NCI-H1436 (cell line): ENCODE results near the gene TMEM117.
"Not testable (repeated sequence)": the region's sequence is repeated elsewhere in the genome, so short reads cannot be mapped to it uniquely, and the experiment has no call there.

Source experiments
- DNase-seq: peaks from one replicate; lab custom pipeline; 2025; lab: John Stamatoyannopoulos, UW

TMEM117 gene

DNA sequence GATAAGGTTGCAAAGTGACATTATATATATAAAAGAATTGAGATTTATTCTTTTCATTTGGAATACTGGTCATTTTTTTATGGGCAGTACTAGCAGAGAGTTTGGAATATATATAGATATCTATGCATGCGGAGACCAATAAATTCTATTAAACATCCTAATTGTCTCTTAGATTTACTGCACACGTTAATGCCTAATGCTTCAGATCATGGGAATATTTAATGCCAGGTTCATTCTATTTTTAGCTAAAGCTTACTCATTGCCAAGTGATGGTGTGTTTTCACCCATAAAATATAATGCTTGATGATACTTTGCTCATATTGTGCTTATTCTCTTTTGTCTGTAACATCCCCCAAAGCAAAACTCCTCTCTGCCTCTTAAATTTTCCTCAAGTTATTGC lies 264.4 kb downstream of the TMEM117 start:
- DNase-seq = no peak

DNA sequence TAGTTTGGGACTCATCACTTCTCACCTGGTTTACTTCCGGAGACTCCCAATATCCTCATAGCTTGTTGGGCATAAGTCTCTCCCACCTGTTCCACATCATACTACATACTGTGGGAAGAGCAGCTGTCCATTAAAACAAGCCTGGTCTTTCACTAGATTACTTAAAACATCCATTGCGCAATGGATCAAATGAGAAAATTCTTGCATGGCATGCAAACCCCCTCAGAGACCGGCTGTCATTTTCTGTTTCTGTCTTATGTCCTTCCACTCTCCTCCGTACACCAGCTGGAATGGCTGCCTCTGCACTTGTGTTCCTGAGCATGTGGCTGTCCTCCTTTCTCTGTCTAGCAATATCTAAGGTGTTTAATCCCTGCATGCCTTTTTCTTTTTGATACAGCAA lies 265.6 kb downstream of the TMEM117 start:
- no peak for DNase-seq

DNA sequence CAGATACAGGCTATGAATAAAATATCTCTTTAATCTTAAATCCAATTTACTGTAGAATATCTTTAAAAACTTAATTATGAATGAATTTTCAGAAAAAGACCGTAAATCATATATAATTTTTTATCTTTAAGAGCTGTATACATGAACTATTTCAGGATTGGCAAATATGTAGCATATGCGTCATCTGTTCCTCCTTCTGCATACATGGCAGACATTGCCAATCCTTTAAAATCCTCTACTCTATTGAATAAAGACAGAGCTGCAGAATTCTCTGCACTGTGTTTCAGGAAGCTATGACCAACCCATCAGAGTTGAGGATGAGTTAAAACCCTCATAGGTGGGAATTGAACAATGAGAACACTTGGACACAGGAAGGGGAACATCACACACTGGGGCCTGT lies 279.0 kb downstream of the TMEM117 start:
- DNase-seq = no peak

DNA sequence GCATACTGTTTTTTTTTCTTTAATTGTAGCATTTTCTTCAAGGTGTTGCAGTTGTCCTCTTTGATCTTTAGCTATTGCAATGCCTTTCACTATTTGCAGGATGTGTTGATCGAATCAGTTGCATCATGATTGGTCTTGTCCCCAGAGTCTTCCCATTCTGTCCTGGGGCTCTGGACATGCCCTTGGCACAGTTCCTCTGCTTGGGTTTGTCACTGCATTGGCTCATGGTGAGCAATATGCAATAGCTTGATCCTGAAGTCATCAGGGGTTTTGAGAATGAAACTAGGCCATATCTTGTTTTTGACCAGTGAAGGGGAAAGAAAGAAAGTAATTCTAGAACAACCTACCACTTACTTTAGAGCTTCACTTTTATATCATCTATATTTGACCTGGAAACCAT lies 281.5 kb downstream of the TMEM117 start:
- DNase-seq = no peak

DNA sequence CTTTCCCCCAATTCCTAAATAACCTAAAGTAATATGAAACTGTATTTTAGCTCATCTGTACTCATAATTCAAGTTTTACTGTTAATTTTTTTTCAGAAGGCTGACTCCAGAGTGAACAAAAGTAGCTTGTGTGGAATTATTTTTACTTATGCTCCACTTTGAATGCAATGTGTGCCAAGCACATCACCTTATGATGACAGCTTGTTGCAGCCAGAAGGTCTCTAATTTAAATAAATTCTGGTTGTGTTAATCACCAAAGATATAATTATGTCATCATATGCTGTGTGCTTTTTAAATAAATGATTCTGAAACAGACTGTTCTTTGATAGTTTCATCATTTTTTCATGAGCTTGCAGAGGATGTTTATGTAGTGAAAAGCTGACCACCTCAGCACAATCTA lies 283.1 kb downstream of the TMEM117 start:
- no peak for DNase-seq

DNA sequence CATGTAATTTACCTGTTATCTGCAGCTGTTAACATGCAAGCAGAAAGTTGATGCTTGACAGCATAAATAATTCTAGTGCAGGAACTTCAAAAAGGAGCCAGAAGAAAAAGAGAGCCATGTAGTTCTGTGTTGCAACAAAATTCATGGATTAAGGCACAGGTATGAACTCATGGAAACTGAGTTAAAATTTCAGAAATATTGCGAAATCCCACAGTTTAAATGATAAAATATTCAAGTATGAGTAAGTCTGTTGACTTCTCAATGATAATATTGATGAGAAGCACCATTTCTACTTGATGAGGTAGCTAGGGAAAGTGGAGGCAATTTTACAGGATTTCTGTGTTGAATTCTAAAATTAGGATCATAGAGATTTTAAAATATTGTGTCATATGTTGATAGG lies 290.9 kb downstream of the TMEM117 start:
- DNase-seq = no peak

DNA sequence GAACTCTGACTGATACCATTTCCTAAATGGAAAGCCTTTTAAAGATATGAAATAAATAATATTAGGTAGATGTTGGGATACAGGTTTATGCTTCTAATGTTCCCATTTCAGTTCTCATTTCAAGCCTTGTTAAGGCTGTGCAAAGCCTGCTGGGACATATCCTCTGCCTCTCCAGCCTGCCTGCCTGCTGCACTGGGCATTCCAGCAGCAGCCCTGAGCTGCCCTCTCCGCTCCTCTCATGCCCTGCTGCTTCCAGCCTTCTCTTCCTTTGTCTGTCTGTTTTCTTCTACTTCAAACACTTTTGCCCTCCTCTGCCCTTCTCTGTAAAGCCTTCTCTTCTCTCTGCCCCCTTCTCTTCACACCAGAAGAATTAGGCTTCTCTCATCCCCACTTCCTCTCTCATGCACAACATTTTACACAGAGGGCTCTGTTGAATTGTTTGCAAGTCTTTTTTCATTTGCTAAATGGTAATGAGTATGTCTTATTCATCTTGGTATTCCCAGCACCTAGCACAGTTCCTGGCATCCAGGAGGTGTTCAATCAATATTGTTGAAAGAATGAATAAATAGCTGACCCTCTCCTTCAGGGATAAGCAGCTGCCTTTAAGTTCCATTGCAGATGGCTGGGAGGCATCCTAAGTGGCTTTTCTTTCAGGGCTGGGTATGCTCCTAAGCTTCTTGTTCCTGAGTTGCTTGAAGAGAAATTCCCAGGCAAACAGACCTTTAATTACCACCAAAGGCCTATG lies 292.3 kb downstream of the TMEM117 start:
- no peak for DNase-seq

DNA sequence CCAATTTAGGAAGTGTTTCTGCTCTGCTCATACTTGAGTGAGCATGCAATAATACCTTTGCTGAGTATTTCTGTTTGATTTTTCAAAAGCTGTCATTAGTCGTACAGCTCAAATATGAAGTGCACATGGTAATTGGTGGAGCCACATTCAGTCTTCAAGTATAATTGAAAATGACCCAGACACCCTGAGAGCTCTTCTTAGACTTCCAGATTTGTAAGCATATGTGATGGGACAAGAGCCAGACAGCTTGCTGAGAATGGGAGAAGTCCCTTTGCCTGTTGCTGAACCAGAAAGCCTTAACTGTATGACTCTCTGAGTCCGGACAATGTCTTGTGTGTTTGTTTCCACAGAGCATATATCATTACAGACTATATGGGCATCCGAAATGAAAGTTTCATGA lies 307.3 kb downstream of the TMEM117 start:
- no peak for DNase-seq

DNA sequence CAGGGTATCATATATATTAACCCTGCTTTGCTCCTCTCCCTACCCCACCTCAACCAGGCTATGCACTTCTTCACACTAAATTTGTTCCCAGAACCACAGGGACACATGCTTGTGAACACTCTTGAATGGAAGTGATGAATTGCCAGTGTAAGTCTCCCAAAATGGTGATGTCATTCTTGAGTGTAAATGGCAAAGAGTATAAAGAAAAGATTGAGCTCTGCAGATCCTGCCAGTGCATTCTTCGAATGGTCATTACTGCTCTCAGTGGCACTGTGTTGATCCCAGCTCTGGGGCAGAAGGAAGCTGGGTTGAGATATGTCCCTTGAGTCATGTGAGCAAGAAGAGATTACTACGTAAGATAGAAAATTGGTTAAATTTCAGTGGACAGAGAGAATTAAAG lies 313.1 kb downstream of the TMEM117 start:
- DNase-seq = no peak

DNA sequence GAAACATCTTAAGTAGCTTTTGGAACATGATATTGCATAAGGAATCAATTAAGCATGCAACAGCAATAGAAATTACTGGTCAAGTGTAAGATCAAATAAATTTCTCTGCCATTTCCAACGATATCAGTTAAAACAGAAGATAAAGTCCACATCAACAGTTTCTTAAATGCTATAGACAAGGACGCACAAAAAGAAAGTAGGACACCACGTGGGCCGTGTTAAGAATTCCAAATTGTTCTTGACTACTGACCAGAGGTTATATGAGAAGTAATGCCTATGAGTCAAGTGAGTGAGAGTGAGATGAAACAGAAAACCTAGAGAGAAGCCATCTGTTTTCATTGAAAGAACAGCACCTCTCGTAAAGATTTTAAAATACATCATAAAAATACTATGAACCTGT lies 318.2 kb downstream of the TMEM117 start:
- no peak for DNase-seq

DNA sequence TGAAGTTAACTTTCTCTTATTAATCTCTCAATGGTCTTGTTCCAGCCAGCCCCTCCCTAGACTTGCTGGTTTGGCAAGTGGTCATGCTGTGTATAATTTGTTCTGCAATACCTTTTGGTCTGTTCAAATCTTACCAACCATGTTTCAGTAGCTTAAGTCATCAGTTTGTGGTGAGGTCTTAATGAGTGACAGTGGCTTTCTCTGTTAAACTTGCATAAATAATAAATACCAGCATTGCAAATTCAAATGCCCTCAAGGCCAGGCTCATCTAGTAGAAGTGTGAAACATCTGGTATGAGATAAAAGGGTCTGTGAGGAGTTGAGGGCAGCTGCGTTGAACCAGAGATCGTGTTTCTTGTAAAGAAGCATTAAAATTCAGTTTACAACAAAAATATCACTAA lies 319.5 kb downstream of the TMEM117 start:
- DNase-seq = no peak

DNA sequence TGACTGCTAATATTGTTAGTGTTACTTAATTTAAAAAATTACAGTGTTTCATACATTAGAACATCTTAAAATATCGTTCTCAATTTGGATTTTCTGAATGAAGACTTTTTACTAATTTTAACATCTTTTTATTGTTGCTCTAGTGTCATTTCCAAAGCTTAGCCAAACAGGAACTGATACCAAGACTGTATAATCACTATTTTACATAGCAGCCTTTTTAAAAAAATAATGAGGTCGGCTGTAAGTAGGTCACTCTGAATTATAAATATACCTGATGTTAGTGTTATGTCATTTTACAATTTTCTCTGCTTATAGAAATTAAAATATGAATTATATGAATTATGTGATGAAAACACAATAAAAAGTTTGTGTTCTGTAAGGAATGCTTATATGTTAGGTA lies 321.5 kb downstream of the TMEM117 start:
- no peak for DNase-seq

DNA sequence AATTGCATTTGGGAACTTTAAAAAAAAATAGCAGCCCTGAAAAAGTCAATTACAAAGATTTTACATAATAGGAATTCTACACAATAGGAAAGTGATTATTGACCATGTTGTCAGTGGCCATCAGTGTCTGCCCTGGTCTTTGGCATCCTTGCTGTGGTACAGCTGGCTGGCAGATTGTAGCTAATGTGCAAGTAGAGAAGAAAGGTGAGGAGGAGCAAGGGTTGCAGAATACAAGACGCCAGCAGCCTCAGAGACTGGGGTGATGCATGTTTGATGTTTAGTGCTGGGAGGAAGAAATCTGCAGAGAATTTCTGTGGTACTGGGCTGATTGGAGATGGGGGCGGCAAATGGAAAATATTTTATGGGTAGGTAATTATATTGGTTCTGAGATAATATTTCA lies 322.9 kb downstream of the TMEM117 start:
- no peak for DNase-seq

DNA sequence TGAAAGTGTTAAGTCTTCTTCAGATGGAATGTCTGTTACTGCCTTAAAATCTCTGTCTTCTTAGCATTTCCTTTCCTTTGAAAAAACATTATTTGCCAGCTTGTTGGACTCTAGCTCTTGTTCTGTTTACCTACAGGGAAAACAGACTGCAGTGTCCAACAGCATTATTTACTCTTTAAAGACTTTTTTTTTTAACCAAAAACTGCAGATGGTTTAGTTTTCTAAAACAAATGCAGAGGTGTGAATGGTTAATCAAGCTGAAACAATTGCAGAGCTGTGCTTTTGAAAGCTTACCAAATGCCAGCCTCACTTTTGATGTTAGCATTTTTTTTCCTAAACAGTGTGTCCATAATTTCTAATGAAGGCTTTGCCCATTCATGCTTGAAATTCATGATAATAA lies 323.3 kb downstream of the TMEM117 start:
- no peak for DNase-seq

DNA sequence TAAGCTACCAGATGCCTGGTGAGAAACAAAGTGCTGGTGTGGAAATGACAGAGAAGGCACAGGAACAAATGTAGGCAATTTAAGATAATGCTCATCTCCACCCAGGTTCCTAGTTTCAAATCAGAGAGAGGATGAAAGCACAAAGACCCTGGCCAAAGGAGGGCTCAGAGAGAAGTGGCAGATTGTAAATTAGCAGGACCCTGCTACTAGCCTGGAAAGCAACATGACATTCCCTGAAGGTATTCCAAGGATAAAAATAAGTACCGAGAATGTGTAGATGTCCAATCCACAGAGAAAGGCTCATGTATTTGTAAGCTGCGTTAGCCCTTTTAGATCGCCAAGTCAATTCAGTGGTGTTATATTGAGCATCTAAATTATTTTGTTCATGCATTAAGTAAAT lies 324.0 kb downstream of the TMEM117 start:
- DNase-seq = no peak

DNA sequence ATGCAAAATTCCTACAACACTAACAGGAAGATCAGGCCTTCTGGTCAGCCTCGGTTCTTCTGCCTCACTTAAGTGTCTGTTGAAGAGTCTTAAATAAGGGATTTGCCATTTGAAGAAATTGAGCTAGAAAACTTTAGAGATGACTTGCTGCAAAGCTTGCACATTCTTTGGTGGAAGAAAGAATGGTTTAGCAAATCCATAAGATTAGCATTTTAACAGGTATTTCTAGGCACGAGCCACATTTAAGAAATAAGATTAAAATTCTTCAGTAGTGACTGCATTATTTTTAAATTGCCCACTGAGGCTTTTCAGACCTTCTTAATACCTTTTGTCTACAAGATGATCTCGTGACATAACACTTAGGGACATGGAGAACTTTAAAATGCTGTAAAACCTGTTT lies 327.1 kb downstream of the TMEM117 start:
- no peak for DNase-seq

DNA sequence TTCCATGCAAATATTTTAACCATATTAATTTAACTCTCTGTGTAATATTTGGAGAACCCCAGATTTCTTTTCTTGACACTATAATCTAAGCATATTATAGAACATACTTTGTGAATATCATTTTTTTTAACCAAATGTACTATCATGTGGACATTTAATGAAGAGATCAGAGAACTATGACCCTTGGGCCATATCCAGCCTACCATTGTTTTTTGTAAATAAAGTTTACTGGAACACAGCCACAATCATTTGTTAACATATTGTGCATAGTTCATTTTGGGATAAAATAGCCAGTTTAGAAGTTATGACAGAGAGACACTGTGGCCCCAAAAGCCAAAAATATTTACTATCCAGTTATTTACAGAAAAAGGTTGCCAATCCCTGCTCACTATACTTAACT lies 338.2 kb downstream of the TMEM117 start:
- DNase-seq = no peak

DNA sequence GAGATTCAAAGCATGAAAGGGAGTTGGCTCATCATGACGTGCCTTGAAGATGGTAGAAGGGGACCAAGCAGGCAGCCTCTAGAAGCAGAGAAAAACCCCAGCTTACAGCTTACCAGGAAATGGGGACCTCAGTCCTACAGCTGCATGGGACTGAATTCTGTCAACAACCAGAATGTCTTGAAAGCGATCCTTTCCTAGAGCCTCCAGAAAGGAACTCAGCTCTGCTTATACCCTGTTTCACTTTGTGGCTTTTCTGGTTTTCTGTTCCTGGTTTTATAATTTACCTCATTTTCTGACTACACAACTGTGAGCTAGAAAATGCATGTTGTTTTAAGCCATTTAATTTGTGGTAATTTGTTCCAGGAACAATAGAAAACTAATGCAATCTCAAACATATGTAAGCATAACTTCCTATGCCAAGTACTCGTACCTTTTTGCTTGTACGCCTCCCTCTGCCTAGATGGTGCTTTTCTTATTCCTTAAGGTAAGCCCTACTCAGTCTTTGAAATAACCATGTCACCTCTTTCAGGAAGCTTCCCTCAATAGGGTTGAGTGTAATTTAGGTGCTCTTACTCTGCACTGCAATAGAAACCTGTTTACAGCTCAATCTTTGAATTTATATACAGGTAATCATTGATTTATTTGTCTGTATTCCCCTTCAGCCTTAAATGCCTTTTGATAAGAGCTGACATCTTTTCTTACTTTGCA lies 348.8 kb downstream of the TMEM117 start:
- DNase-seq = no peak

DNA sequence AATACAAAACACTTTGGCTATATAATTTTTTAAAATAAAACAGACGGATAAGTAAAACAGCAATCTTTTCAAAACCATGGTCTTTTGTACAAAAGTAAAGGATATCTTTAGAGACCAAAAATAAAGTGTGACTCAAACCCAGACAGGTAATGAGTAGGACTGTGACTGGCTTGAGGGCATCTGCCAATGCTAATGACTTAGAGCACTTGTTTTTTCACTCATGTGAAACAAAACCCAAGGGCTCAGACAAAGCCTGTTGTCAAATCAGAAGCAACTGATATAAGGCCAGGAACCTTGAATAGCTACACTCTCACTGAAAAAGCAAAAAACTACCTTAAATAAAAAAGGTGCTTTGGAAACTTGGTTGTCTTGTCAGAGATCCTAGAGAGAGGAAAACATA lies 357.4 kb downstream of the TMEM117 start:
- DNase-seq = no peak

DNA sequence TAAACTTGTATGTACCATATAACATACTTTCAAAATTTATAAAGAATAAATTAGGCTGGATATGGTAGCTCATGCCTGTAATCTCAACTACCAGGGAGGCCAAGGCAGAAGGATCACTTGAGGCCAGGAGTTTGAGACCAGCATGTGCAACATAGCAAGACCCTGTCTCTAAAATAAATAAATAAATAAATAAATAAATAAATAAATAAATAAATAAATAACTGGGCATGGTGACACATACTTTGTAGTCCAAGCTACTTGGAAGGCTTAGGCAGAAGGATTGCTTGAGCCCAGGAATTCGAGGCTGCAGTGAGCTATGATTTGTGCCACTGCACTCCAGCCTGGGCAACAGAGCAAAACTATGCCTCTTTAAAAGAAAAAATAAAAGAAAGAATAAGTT lies 359.8 kb downstream of the TMEM117 start:
- not testable (repeated sequence) for DNase-seq

DNA sequence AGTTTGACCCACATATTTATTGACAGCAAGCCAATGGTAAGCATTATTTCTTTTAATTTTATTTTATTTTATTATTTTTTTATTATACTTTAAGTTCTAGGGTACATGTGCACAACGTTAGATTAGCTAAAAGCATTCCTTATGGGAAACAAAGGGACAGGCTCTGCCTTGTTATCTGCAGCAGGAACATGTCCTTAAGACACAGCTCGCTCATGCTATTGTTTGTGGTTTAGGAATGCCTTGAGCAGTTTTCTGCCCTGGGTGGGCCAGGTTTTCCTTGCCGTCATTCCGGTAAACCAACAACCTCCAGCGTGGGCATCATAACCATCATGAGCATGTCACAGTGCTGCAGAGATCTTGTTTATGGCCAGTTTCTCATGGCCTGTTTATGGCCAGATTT lies 370.2 kb downstream of the TMEM117 start:
- no peak for DNase-seq

DNA sequence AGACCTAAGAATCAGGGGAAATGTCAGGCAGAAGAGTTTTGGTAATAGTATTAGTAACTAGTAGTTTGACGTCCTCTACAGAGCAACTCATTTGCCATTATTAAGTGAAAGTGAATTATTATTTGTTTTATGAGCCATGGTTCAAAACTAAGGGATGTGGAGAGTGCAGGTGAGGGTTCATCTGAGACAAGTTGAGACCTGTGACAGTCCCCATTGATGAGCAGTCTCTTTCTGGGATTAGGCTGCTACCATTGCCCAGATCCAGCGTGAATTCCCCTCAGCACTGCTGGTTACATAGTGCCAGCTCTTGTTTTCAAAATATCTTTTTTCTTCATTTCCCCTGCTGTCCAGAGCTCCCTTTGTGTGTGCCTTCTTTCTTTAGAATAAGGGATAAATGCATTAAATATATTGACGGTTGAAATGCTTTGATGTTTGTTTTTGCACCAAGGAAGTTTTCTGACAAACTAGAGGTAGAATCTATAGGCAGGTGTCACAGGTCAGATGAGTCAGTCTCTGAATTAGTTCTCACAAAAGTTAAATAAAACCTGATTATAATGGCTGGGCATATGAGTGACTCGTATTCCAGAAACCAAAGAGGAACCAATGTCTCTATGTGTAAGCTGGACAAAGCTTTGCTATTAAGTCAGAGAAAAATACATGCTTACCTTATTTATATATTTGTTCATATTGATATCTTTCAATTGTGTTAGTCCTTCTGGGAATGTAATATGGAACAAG lies 381.4 kb downstream of the TMEM117 start:
- no peak for DNase-seq

DNA sequence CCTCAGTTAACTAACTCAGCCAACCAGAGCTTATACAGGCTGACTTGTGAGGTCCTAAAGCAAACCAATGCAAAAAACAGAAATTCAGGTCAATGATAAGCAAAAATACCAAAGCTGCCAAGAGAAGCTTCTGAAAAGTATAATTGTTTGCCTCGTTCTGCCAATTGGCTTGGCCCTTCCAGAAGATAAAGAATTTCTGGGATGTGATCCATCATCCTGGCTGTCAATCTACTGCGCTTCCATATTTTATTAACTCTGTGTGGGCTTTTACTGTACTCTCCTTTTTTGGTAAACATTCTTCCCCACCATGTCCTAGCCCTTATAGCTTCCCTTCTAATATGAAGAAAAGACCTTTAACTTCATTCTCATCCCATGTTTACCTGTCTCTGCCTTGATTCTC lies 387.9 kb downstream of the TMEM117 start:
- DNase-seq = no peak
